Prostate gland (tissue), 2 donors: ENCODE results near the gene ICA1. TPM values are rescaled to one million over a fixed set of nuclear protein-coding genes. Genes with fewer than 3 reads are reported as not detected.

Experiments
- DNase-seq: peaks from one replicate; pipeline ENCODE4 v3.0.0-alpha.2; 2019; ENCODE audit warnings: low spot score
- H3K27ac ChIP-seq, 2 donors: fragments of 200-600 bp; sonication (generic); 2 replicates each; pipeline ENCODE4 v1.5.1; 2017 to 2019
- H3K27me3 ChIP-seq: fragments of 200-600 bp; sonication (generic); replicated peaks from 2 replicates; pipeline ENCODE4 v1.5.1; 2019; ENCODE audit not compliant: insufficient read depth
- H3K36me3 ChIP-seq, 2 donors: fragments of 200-600 bp; sonication (generic); 1 replicate in 1 of 2; 2 replicates in 1 of 2; pipeline versions ENCODE4 v1.5.1 to v1.8.1; 2017 to 2019
- H3K4me1 ChIP-seq: fragments of 200-600 bp; sonication (generic); replicated peaks from 2 replicates; pipeline ENCODE4 v1.5.1; 2019
- H3K4me3 ChIP-seq, 2 donors: fragments of 200-600 bp; sonication (generic); 2 replicates each; pipeline ENCODE4 v1.5.1; 2017 to 2019
- H3K9me3 ChIP-seq: fragments of 200-600 bp; sonication (generic); 2 replicates; pipeline ENCODE4 v1.5.1; 2017
- CTCF ChIP-seq, 4 experiments: fragments of 200-600 bp in 2 of 4; fragments of 450-650 bp in 2 of 4; sonication (generic) in 2 of 4; IDR thresholded peaks; 1 replicate in 3 of 4; 2 replicates in 1 of 4; pipeline ENCODE4 v1.5.1; 2016 to 2019; ENCODE audit warnings: antibody characterized with exemption in 4 of 4, mild to moderate bottlenecking in 2 of 4, moderate library complexity in 2 of 4
- POLR2A ChIP-seq: fragments of 450-650 bp; IDR thresholded peaks from one replicate; pipeline ENCODE4 v1.6.1; 2016; ENCODE audit warnings: antibody characterized with exemption, mild to moderate bottlenecking
- POLR2AphosphoS5 ChIP-seq: sonication (generic); formaldehyde crosslinking; IDR thresholded peaks from one replicate; pipeline ENCODE4 v1.6.1; 2017; ENCODE audit warnings: antibody characterized with exemption
- WGBS: methylation state at CpG from one replicate; pipeline ENCODE4 v1.1.5; 2018; 5-methylcytosine and 5-hydroxymethylcytosine counted together
- intact Hi-C: fragments of 100-400 bp; cut with DNase I; formaldehyde crosslinking; loops from one replicate; pipeline ENCODE4 v1.14.2; 2022
- total RNA-seq, 2 donors: library from RNA; depleted of rRNA; stranded (reverse); fragments of >200 nt; gene quantifications; one replicate each; pipeline ENCODE4 v1.1.0, GENCODE V29; 2016

The ICA1 gene
- total RNA-seq, 2 donors from 2014 or later: 49.1 to 51.0 TPM

- Histone ChIP-seq H3K4me3 (no peak overlapping the region), H3K27me3 (no peaks in the 10 kb centered on the region), H3K36me3 (no peaks in the 10 kb centered on the region), H3K27ac (no peak overlapping the region), H3K4me1 (no peaks in the 10 kb centered on the region), H3K9me3 (no peaks in the 10 kb centered on the region)
- TF ChIP-seq CTCF (IDR thresholded peaks at IDR 0.05) (no peak), POLR2A (no peak), POLR2AphosphoS5 (no peak)
- DNase-seq: no peak
- intact Hi-C loops: no loop called here
- 83% methylated on average over 2 of the region's 2 CpGs for WGBS
Observed at GRCh38 chr7:8282871-8283270, 20.9 kb upstream of the ICA1 start.

- intact Hi-C loops: no loop called here
- Histone ChIP-seq H3K4me3 (no peak overlapping the region), H3K27ac (no peak overlapping the region), H3K4me1 (no peaks in the 10 kb centered on the region), H3K9me3 (no peaks in the 10 kb centered on the region), H3K27me3 (no peaks in the 10 kb centered on the region), H3K36me3 (no peaks in the 10 kb centered on the region)
- DNase-seq: no peak
- WGBS: 92% methylated on average over 3 of the region's 3 CpGs
- no peak for TF ChIP-seq CTCF (IDR thresholded peaks at IDR 0.05)
- no peak for TF ChIP-seq POLR2A
- TF ChIP-seq POLR2AphosphoS5: no peak
Observed at GRCh38 chr7:8282162-8282561, 20.2 kb upstream of the ICA1 start.

- TF ChIP-seq POLR2A (no peak), POLR2AphosphoS5 (no peak)
- Histone ChIP-seq H3K36me3 (no peaks in the 10 kb centered on the region), H3K9me3 (no peaks in the 10 kb centered on the region), H3K4me1 (no peaks in the 10 kb centered on the region), H3K27me3 (no peaks in the 10 kb centered on the region), H3K4me3 (no peak overlapping the region), H3K27ac (no peak overlapping the region)
- 33% methylated on average over 2 of the region's 2 CpGs for WGBS
- no peak for DNase-seq
- intact Hi-C loops: no loop called here
Observed at GRCh38 chr7:8278183-8278582, 16.2 kb upstream of the ICA1 start.

GRCh38 chr7:8277394-8277982 lies 15.5 kb upstream of the ICA1 start:
- Histone ChIP-seq H3K27me3 (no peaks in the 10 kb centered on the region), H3K4me1 (no peaks in the 10 kb centered on the region), H3K27ac (no peak overlapping the region), H3K4me3 (no peak overlapping the region), H3K9me3 (no peaks in the 10 kb centered on the region), H3K36me3 (no peaks in the 10 kb centered on the region)
- intact Hi-C loops: no loop called here
- WGBS: 85% methylated on average over 3 of the region's 3 CpGs
- peak in 1 of 4 experiments; percentile 11 for TF ChIP-seq CTCF (IDR thresholded peaks at IDR 0.05)
- no peak for TF ChIP-seq POLR2A
- DNase-seq: no peak

- no peaks in the 10 kb centered on the region for H3K9me3 ChIP-seq
- WGBS: 92% methylated on average over 2 of the region's 2 CpGs
- H3K27ac ChIP-seq: no peak overlapping the region
- no peak overlapping the region for H3K4me3 ChIP-seq
- no peaks in the 10 kb centered on the region for H3K27me3 ChIP-seq
- no peaks in the 10 kb centered on the region for H3K36me3 ChIP-seq
- intact Hi-C loops: no loop called here
- DNase-seq: no peak
- TF ChIP-seq POLR2A (no peak), POLR2AphosphoS5 (no peak), CTCF (IDR thresholded peaks at IDR 0.05) (no peak)
- H3K4me1 ChIP-seq: no peaks in the 10 kb centered on the region
Observed at GRCh38 chr7:8274589-8274988, 12.6 kb upstream of the ICA1 start.
